H1 (cell line): Measurements from ENCODE around the gene ALK. TPM values are rescaled to one million over a fixed set of nuclear protein-coding genes. Genes with fewer than 3 reads are reported as not detected.

Experiments used
- CTCF ChIA-PET: fragments of 300-600 bp; sonication (Branson Sonifier 250); formaldehyde crosslinking; loops from one replicate; lab custom pipeline; 2021; ENCODE audit not compliant: partially characterized antibody; lab: Charles Lee
- POLR2A ChIA-PET: fragments of 300-600 bp; sonication (Branson Sonifier 250); formaldehyde crosslinking; loops from one replicate; lab custom pipeline; 2021; ENCODE audit warnings: inconsistent platforms; ENCODE audit not compliant: partially characterized antibody; lab: Charles Lee
- DNase-seq, 2 experiments: peaks; one replicate each; pipeline versions ENCODE4 v3.0.0 to v3.0.0-alpha.2; 2010 to 2022; ENCODE audit warnings: low spot score in 2 of 2, low read depth in 1 of 2, mixed read lengths in 1 of 2
- FAIRE-seq: peaks from 2 replicates; lab custom pipeline; 2011; peaks lifted over from hg19 to GRCh38; lab: Jason Lieb, UNC
- H2AFZ ChIP-seq: 2 replicates; pipeline ENCODE4 v1.8.1; 2012; ENCODE audit warnings: low read length, inconsistent platforms
- H2AK5ac ChIP-seq: 2 replicates; pipeline ENCODE4 v1.6.1; 2013; ENCODE audit warnings: low read depth, low read length
- H2BK120ac ChIP-seq: replicated peaks from 2 replicates; pipeline ENCODE3; 2013; ENCODE audit warnings: low read depth, low read length, inconsistent platforms
- H2BK12ac ChIP-seq: 2 replicates; pipeline ENCODE4 v1.6.1; 2013; ENCODE audit warnings: low read depth, low read length
- H2BK15ac ChIP-seq: 2 replicates; pipeline ENCODE4 v1.6.1; 2013; ENCODE audit warnings: low read length
- H2BK20ac ChIP-seq: 2 replicates; pipeline ENCODE4 v1.6.1; 2013; ENCODE audit warnings: low read length
- H2BK5ac ChIP-seq: 2 replicates; pipeline ENCODE4 v1.6.1; 2013; ENCODE audit warnings: low read depth, low read length
- H3K14ac ChIP-seq: 2 replicates; pipeline ENCODE4 v1.6.1; 2013; ENCODE audit warnings: inconsistent platforms; ENCODE audit not compliant: insufficient read length
- H3K18ac ChIP-seq: 2 replicates; pipeline ENCODE4 v1.6.1; 2013; ENCODE audit warnings: low read length; ENCODE audit errors: extremely low read depth
- H3K23ac ChIP-seq: 2 replicates; pipeline ENCODE4 v1.6.1; 2013; ENCODE audit warnings: inconsistent platforms; ENCODE audit not compliant: insufficient read length
- H3K23me2 ChIP-seq: 2 replicates; pipeline ENCODE4 v1.6.1; 2013; ENCODE audit warnings: low read depth, low read length
- H3K27ac ChIP-seq: 2 replicates; pipeline ENCODE4 v1.6.1; 2011; ENCODE audit warnings: low read depth, low read length, inconsistent platforms
- H3K27me3 ChIP-seq, 4 experiments: replicated peaks in 1 of 4; 1 replicate in 1 of 4; 2 replicates in 3 of 4; pipeline versions ENCODE4 v1.6.1 to v1.8.1; 2011 to 2013; ENCODE audit warnings: low read length in 3 of 4, mild to moderate bottlenecking in 3 of 4, inconsistent platforms in 2 of 4, mixed read lengths in 2 of 4, moderate library complexity in 1 of 4; ENCODE audit not compliant: control insufficient read depth in 3 of 4, insufficient read depth in 3 of 4; ENCODE audit errors: extremely low read depth in 1 of 4
- H3K36me3 ChIP-seq, 4 experiments: 2 replicates each; pipeline versions ENCODE4 v1.6.1 to v1.8.1; 2011 to 2013; ENCODE audit warnings: mild to moderate bottlenecking in 4 of 4, low read length in 3 of 4, moderate library complexity in 2 of 4, control low read depth in 1 of 4, inconsistent platforms in 1 of 4; ENCODE audit not compliant: insufficient read depth in 4 of 4, control insufficient read depth in 2 of 4
- H3K4ac ChIP-seq: replicated peaks from 2 replicates; pipeline ENCODE3; 2013; ENCODE audit warnings: low read length, low read depth, mixed read lengths, inconsistent platforms; ENCODE audit not compliant: insufficient read length
- H3K4me1 ChIP-seq, 4 experiments: replicated peaks in 1 of 4; 1 replicate in 1 of 4; 2 replicates in 3 of 4; pipeline versions ENCODE4 v1.6.1 to v1.8.1; 2011 to 2013; ENCODE audit warnings: low read length in 3 of 4, inconsistent platforms in 2 of 4, mixed read lengths in 1 of 4; ENCODE audit not compliant: insufficient read depth in 4 of 4, control insufficient read depth in 3 of 4
- H3K4me2 ChIP-seq, 2 experiments: 2 replicates each; pipeline versions ENCODE4 v1.6.1 to v1.8.1; 2011 to 2013; ENCODE audit warnings: low read depth in 2 of 2, low read length in 2 of 2, control low read depth in 1 of 2, inconsistent platforms in 1 of 2, mild to moderate bottlenecking in 1 of 2; ENCODE audit not compliant: insufficient read depth in 1 of 2
- H3K4me3 ChIP-seq, 4 experiments: fragments of 200-600, 300-600 bp in 1 of 4; sonication (generic), shearing (Covaris generic), sonication (Bioruptor Twin) in 1 of 4; 2 replicates each; pipeline versions ENCODE4 v1.5.1 to v1.8.1; 2011 to 2016; ENCODE audit warnings: low read length in 4 of 4, low read depth in 3 of 4, control low read depth in 2 of 4, inconsistent platforms in 2 of 4, mild to moderate bottlenecking in 2 of 4, mixed read lengths in 1 of 4, moderate library complexity in 1 of 4; ENCODE audit not compliant: insufficient read depth in 2 of 4; ENCODE audit errors: extremely low read depth in 1 of 4
- H3K56ac ChIP-seq: replicated peaks from 2 replicates; pipeline ENCODE3; 2013; ENCODE audit warnings: low read depth, mild to moderate bottlenecking, mixed read lengths, low read length, inconsistent platforms; ENCODE audit not compliant: insufficient read length
- H3K79me1 ChIP-seq: 2 replicates; pipeline ENCODE4 v1.6.1; 2013; ENCODE audit warnings: low read depth, low read length, control low read depth
- H3K79me2 ChIP-seq, 2 experiments: 2 replicates each; pipeline versions ENCODE4 v1.6.1 to v1.8.1; 2012 to 2013; ENCODE audit warnings: low read length in 2 of 2, mild to moderate bottlenecking in 2 of 2, inconsistent platforms in 1 of 2; ENCODE audit not compliant: insufficient read depth in 2 of 2, control insufficient read depth in 1 of 2
- H3K9ac ChIP-seq, 4 experiments: replicated peaks in 1 of 4; 1 replicate in 1 of 4; 2 replicates in 3 of 4; pipeline versions ENCODE4 v1.6.1 to v1.8.1; 2011 to 2013; ENCODE audit warnings: low read depth in 3 of 4, low read length in 3 of 4, control low read depth in 2 of 4, mild to moderate bottlenecking in 2 of 4, moderate library complexity in 2 of 4, inconsistent platforms in 1 of 4; ENCODE audit errors: extremely low read depth in 1 of 4
- H3K9me3 ChIP-seq, 2 experiments: 2 replicates each; pipeline versions ENCODE4 v1.6.1 to v1.8.1; 2012 to 2013; ENCODE audit warnings: mild to moderate bottlenecking in 2 of 2, moderate library complexity in 2 of 2, control low read depth in 1 of 2, inconsistent platforms in 1 of 2, low read depth in 1 of 2, low read length in 1 of 2, mixed read lengths in 1 of 2; ENCODE audit not compliant: insufficient read depth in 2 of 2
- H4K20me1 ChIP-seq, 2 experiments: replicated peaks in 1 of 2; 2 replicates each; pipeline versions ENCODE3 to v1.8.1; 2011 to 2013; ENCODE audit warnings: inconsistent platforms in 2 of 2, low read length in 2 of 2, mild to moderate bottlenecking in 1 of 2; ENCODE audit not compliant: insufficient read depth in 2 of 2, control insufficient read depth in 1 of 2
- H4K5ac ChIP-seq: 2 replicates; pipeline ENCODE4 v1.6.1; 2013; ENCODE audit warnings: low read length, low read depth, mixed read lengths, inconsistent platforms; ENCODE audit not compliant: insufficient read length
- H4K8ac ChIP-seq: 2 replicates; pipeline ENCODE4 v1.8.0; 2013; ENCODE audit warnings: mild to moderate bottlenecking, moderate library complexity, low read length, inconsistent platforms; ENCODE audit not compliant: insufficient read depth; ENCODE audit errors: extremely low read depth
- H4K91ac ChIP-seq: replicated peaks from 2 replicates; pipeline ENCODE3; 2013; ENCODE audit warnings: low read length, mixed read lengths, inconsistent platforms; ENCODE audit not compliant: insufficient read length
- KDM4A ChIP-seq: IDR thresholded peaks from one replicate; pipeline ENCODE4 v1.7.1; 2012; ENCODE audit warnings: low read depth, mild to moderate bottlenecking, moderate library complexity, low read length, inconsistent platforms; ENCODE audit not compliant: severe bottlenecking
- WGBS, 2 experiments: shearing (Covaris generic) in 1 of 2; methylation state at CpG; one replicate each; pipeline versions ENCODE4 v1.1.6 to v1.1.7; 2013 to 2015; ENCODE audit warnings: low lambda C conversion rate in 2 of 2, mixed read lengths in 2 of 2, inconsistent platforms in 1 of 2, low coverage in 1 of 2, missing lambda C conversion rate in 1 of 2; ENCODE audit not compliant: insufficient replicate concordance in 2 of 2, insufficient coverage in 1 of 2, insufficient read length in 1 of 2; ENCODE audit errors: extremely low coverage in 1 of 2, missing lambda C conversion rate in 1 of 2; 5-methylcytosine and 5-hydroxymethylcytosine counted together
- polyA plus RNA-seq, 7 experiments: library from polyadenylated mRNA; depleted of rRNA in 3 of 7; stranded (reverse) in 5 of 7; unstranded in 2 of 7; fragments of >200 nt in 5 of 7; fragments of 200-250 nt in 2 of 7; gene quantifications; 1 replicate in 5 of 7; 2 replicates in 1 of 7; 4 replicates in 1 of 7; pipeline versions ENCODE4 v1.2.1 to v1.2.3, GENCODE V29; 2011 to 2013; ENCODE audit warnings: missing spikeins in 2 of 7, mixed read lengths in 2 of 7
- total RNA-seq: library from RNA; stranded (reverse); fragmentation: NEBNext Ultra II Directional; extraction: Animal tissue kit (Norgen Biotek cat#: 25700); gene quantifications from 2 replicates; pipeline ENCODE4 v1.2.1, GENCODE V29; 2021

The ALK gene
- total and polyA plus RNA-seq, 2 of the 8 experiments (the other 6 are each of a cell fraction or from before 2014, with no cell fraction given) = 0.02 to 0.09 TPM

DNA sequence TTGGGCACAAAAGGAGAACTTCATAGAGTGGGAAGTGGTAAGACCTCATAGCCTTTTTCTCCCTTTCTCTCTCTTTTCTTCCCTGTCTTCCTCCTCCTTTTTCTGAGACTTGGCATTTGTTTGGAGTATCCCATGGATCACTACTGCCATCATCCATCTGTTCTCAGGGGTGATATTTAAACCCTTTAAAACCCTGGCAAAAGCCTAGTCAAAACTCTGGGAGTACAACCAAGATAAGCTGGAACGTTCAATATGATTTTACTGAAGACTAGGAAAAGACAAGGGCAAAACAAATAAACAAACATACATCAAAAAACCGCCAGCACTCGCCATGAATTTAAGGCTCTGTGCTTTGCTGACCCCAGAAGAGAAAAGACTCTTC is 552.7 kb downstream of the ALK start:
- no peak for DNase-seq
- no peak overlapping the region for H2BK15ac ChIP-seq
- H3K79me1 ChIP-seq = no peaks in the 10 kb centered on the region
- CTCF ChIA-PET = no interaction called here
- no peak overlapping the region for H3K56ac ChIP-seq
- H3K79me2 ChIP-seq = no peaks in the 10 kb centered on the region
- H2BK12ac ChIP-seq = no peak overlapping the region
- H3K9ac ChIP-seq = no peak overlapping the region
- H4K5ac ChIP-seq = no peak overlapping the region
- H3K27me3 ChIP-seq = no peaks in the 10 kb centered on the region
- H4K20me1 ChIP-seq = no peaks in the 10 kb centered on the region
- no peak overlapping the region for H3K18ac ChIP-seq
- no peak for TF ChIP-seq KDM4A
- TF ChIP-seq, all 59 proteins: peak for 0
- H4K91ac ChIP-seq = no peak overlapping the region
- no peak overlapping the region for H3K14ac ChIP-seq
- H3K4ac ChIP-seq = no peak overlapping the region
- H3K36me3 ChIP-seq = no peaks in the 10 kb centered on the region; a peak in 1 of 8 replicates
- H2AFZ ChIP-seq = no peak overlapping the region
- POLR2A ChIA-PET = no interaction called here
- H2AK5ac ChIP-seq = no peak overlapping the region
- H2BK20ac ChIP-seq = no peak overlapping the region
- H3K27ac ChIP-seq = no peak overlapping the region
- peaks cover 0 to 1% (median 0%) of the 10 kb centered on the region in 4 experiments; a peak in 1 of 7 replicates for H3K4me1 ChIP-seq
- no peaks in the 10 kb centered on the region; the same call in 1 of the 2 replicates for H3K23me2 ChIP-seq
- no peak overlapping the region for H2BK120ac ChIP-seq
- WGBS, 2 experiments = 91% methylated on average over 3 of the region's 3 CpGs; no CpG with 5 or more reads in 1 of the 2 experiments
- H2BK5ac ChIP-seq = no peak overlapping the region
- no peak for FAIRE-seq
- no peaks in the 10 kb centered on the region; a peak in 1 of 4 replicates for H3K9me3 ChIP-seq
- H4K8ac ChIP-seq = no peak overlapping the region
- no peak overlapping the region for H3K4me2 ChIP-seq
- no peak overlapping the region for H3K23ac ChIP-seq
- H3K4me3 ChIP-seq = no peak overlapping the region
